SK-N-SH (cell line): ENCODE measurements around the gene ENPEP. TPM values are rescaled to one million over a fixed set of nuclear protein-coding genes. Genes with fewer than 3 reads are reported as not detected.

Source experiments
- CTCF ChIA-PET: fragments of 300-600, 350-600 bp; formaldehyde crosslinking; extraction: SDS; loops from one replicate; lab custom pipeline; 2021; lab: Yijun Ruan, JAX
- POLR2A ChIA-PET: fragments of 350-600 bp; sonication (Branson Sonifier 250); formaldehyde crosslinking; extraction: SDS; loops from one replicate; lab custom pipeline; 2020; ENCODE audit warnings: antibody characterized with exemption, inconsistent platforms; lab: Yijun Ruan, JAX
- DNase-seq: peaks from one replicate; pipeline ENCODE4 v3.0.0; 2012
- H2AFZ ChIP-seq: fragments of 200-600 bp; sonication (generic); 2 replicates; pipeline ENCODE4 v1.8.1; 2016; ENCODE audit warnings: antibody characterized with exemption, mild to moderate bottlenecking, low read depth
- H3F3A ChIP-seq: fragments of 200-600 bp; sonication (generic); replicated peaks from 2 replicates; pipeline ENCODE3; 2016; ENCODE audit warnings: antibody characterized with exemption, mild to moderate bottlenecking; ENCODE audit not compliant: insufficient read depth
- H3K27ac ChIP-seq, 2 experiments: fragments of 200-500 bp in 1 of 2; fragments of 200-600 bp in 1 of 2; sonication (Bioruptor generic) in 1 of 2; sonication (generic), shearing (Covaris generic) in 1 of 2; 2 replicates each; pipeline versions ENCODE4 v1.5.1 to v1.6.1; 2014 to 2016; ENCODE audit warnings: low read depth in 2 of 2, inconsistent platforms in 1 of 2, low read length in 1 of 2, mild to moderate bottlenecking in 1 of 2, mixed read lengths in 1 of 2
- H3K27me3 ChIP-seq: fragments of 200-600 bp; sonication (generic), shearing (Covaris generic); 2 replicates; pipeline ENCODE4 v1.6.1; 2016; ENCODE audit warnings: mixed run types; ENCODE audit not compliant: insufficient read depth
- H3K36me3 ChIP-seq, 2 experiments: fragments of 200-500 bp in 1 of 2; fragments of 200-600 bp in 1 of 2; sonication (Bioruptor generic) in 1 of 2; sonication (generic) in 1 of 2; replicated peaks in 1 of 2; 2 replicates each; pipeline versions ENCODE3 to v1.5.1; 2014 to 2016; ENCODE audit warnings: low read length in 1 of 2, mild to moderate bottlenecking in 1 of 2; ENCODE audit not compliant: insufficient read depth in 2 of 2, control insufficient read depth in 1 of 2
- H3K4me1 ChIP-seq, 2 experiments: fragments of 200-500 bp in 1 of 2; fragments of 200-600 bp in 1 of 2; sonication (Bioruptor generic) in 1 of 2; sonication (generic), shearing (Covaris generic) in 1 of 2; 2 replicates each; pipeline versions ENCODE4 v1.5.1 to v1.6.1; 2014 to 2016; ENCODE audit warnings: low read depth in 1 of 2, low read length in 1 of 2, mixed run types in 1 of 2; ENCODE audit not compliant: insufficient read depth in 2 of 2, control insufficient read depth in 1 of 2
- H3K4me2 ChIP-seq: fragments of 200-600 bp; sonication (generic), shearing (Covaris generic); 2 replicates; pipeline ENCODE4 v1.6.1; 2017; ENCODE audit warnings: mixed run types
- H3K4me3 ChIP-seq, 2 experiments: fragments of 200-500 bp in 1 of 2; fragments of 200-600 bp in 1 of 2; sonication (Bioruptor generic) in 1 of 2; sonication (generic), shearing (Covaris generic) in 1 of 2; 2 replicates each; pipeline versions ENCODE4 v1.5.1 to v1.8.1; 2014 to 2016; ENCODE audit warnings: low read depth in 2 of 2, inconsistent platforms in 1 of 2, low read length in 1 of 2, mild to moderate bottlenecking in 1 of 2, mixed read lengths in 1 of 2, moderate library complexity in 1 of 2
- H3K79me2 ChIP-seq: fragments of 200-600 bp; sonication (generic); 2 replicates; pipeline ENCODE4 v1.8.1; 2017; ENCODE audit warnings: mild to moderate bottlenecking; ENCODE audit not compliant: insufficient read depth
- H3K9ac ChIP-seq: fragments of 200-600 bp; sonication (generic); 2 replicates; pipeline ENCODE4 v1.6.1; 2017; ENCODE audit warnings: mixed run types
- H3K9me2 ChIP-seq: fragments of 200-600 bp; sonication (generic); 2 replicates; pipeline ENCODE4 v1.6.1; 2017; ENCODE audit warnings: mixed run types
- H3K9me3 ChIP-seq: fragments of 200-600 bp; sonication (generic); 2 replicates; pipeline ENCODE4 v1.6.1; 2017; ENCODE audit warnings: mixed run types, mild to moderate bottlenecking, moderate library complexity
- H4K20me1 ChIP-seq: fragments of 200-600 bp; sonication (generic); 2 replicates; pipeline ENCODE4 v1.6.1; 2017; ENCODE audit warnings: mild to moderate bottlenecking, mixed run types; ENCODE audit not compliant: insufficient read depth
- CHD2 ChIP-seq: fragments of 150-350 bp; IDR thresholded peaks from 2 replicates; pipeline ENCODE4 v1.6.1; 2018; ENCODE audit warnings: low read length; ENCODE audit not compliant: partially characterized antibody
- CTCF ChIP-seq: fragments of 200-600 bp; sonication (generic); IDR thresholded peaks from 2 replicates; pipeline ENCODE4 v1.6.1; 2017; ENCODE audit warnings: antibody characterized with exemption, mild to moderate bottlenecking, moderate library complexity
- ELF1 ChIP-seq: IDR thresholded peaks from 2 replicates; pipeline ENCODE4 v1.4.0; 2012
- FOXJ3 ChIP-seq: sonication (generic); formaldehyde crosslinking; IDR thresholded peaks from 2 replicates; pipeline ENCODE4 v1.5.1; 2020; ENCODE audit warnings: mild to moderate bottlenecking, missing genetic modification reagents
- FOXM1 ChIP-seq: IDR thresholded peaks from 2 replicates; pipeline ENCODE4 v1.4.0; 2012; ENCODE audit warnings: low read depth, mild to moderate bottlenecking
- GATA2 ChIP-seq: sonication (generic); formaldehyde crosslinking; IDR thresholded peaks from 2 replicates; pipeline ENCODE4 v1.5.0; 2020; ENCODE audit warnings: mild to moderate bottlenecking, missing genetic modification reagents
- IRF3 ChIP-seq: fragments of 150-350 bp; IDR thresholded peaks from 2 replicates; pipeline ENCODE4 v1.6.1; 2016; ENCODE audit warnings: mild to moderate bottlenecking, low read depth, low read length
- MEF2A ChIP-seq: IDR thresholded peaks from 2 replicates; pipeline ENCODE4 v1.4.0; 2012; ENCODE audit warnings: low read depth, borderline replicate concordance
- RCOR1 ChIP-seq: fragments of 150-350 bp; IDR thresholded peaks from 2 replicates; pipeline ENCODE4 v1.6.1; 2017; ENCODE audit warnings: antibody characterized with exemption, low read length
- REST ChIP-seq: IDR thresholded peaks from 2 replicates; pipeline ENCODE4 v1.6.1; 2012; ENCODE audit warnings: mild to moderate bottlenecking, low read depth, low read length, moderate library complexity
- RFX5 ChIP-seq: IDR thresholded peaks from 2 replicates; pipeline ENCODE4 v1.6.1; 2012; ENCODE audit warnings: mild to moderate bottlenecking, improper control_type of control experiment, low read length
- TCF12 ChIP-seq: IDR thresholded peaks from 2 replicates; pipeline ENCODE4 v1.4.0; 2012
- YY1 ChIP-seq: IDR thresholded peaks from 2 replicates; pipeline ENCODE4 v1.4.0; 2012; ENCODE audit warnings: low read depth, mild to moderate bottlenecking
- ZBTB33 ChIP-seq: IDR thresholded peaks from 2 replicates; pipeline ENCODE4 v1.4.0; 2012; ENCODE audit warnings: low read depth, borderline replicate concordance
- WGBS: methylation state at CpG from one replicate; pipeline ENCODE4 v1.1.6; 2017; ENCODE audit warnings: low lambda C conversion rate; 5-methylcytosine and 5-hydroxymethylcytosine counted together
- polyA plus RNA-seq, 3 experiments: library from polyadenylated mRNA; depleted of rRNA; stranded (reverse); fragments of >200 nt; gene quantifications; 2 replicates each; pipeline ENCODE4 v1.2.3, GENCODE V29; 2012

The ENPEP gene
- polyA plus RNA-seq, 1 of the 3 experiments (the other 2 are of a cell fraction) = 0.16 TPM

GRCh38 chr4:110510277-110510676, 34.3 kb downstream of the ENPEP start:
- no peak overlapping the region for H3K27ac ChIP-seq
- H3K79me2 ChIP-seq = no peaks in the 10 kb centered on the region
- no peaks in the 10 kb centered on the region for H3F3A ChIP-seq
- no peaks in the 10 kb centered on the region; a peak in 1 of 4 replicates for H3K4me1 ChIP-seq
- no peaks in the 10 kb centered on the region for H3K9me3 ChIP-seq
- TF ChIP-seq REST (no peak), TCF12 (no peak)
- WGBS = 39% methylated on average over 2 of the region's 2 CpGs
- no peaks in the 10 kb centered on the region for H3K9me2 ChIP-seq
- H2AFZ ChIP-seq = no peak overlapping the region
- CTCF ChIA-PET = interaction anchor here (0.5 to 18.9 kb wide), 32 partner anchors 9 to 1233 kb away, joined by 3 to 591 read pairs (median 3); partner anchors contain the start of gene ELOVL6
- H3K27me3 ChIP-seq = no peaks in the 10 kb centered on the region
- no peak overlapping the region for H3K9ac ChIP-seq
- no peaks in the 10 kb centered on the region for H3K36me3 ChIP-seq
- POLR2A ChIA-PET = no interaction called here
- no peak for DNase-seq
- H4K20me1 ChIP-seq = no peaks in the 10 kb centered on the region
- H3K4me3 ChIP-seq = no peak overlapping the region
- H3K4me2 ChIP-seq = no peak overlapping the region

GRCh38 chr4:110510955-110511544, 35.1 kb downstream of the ENPEP start:
- H3K4me1 ChIP-seq = no peaks in the 10 kb centered on the region; a peak in 1 of 4 replicates
- CTCF ChIA-PET = interaction anchor here (0.5 to 18.9 kb wide), 41 partner anchors 10 to 1708 kb away, joined by 3 to 591 read pairs (median 3); partner anchors contain the start of gene ELOVL6
- H3K4me3 ChIP-seq = no peak overlapping the region; a peak in 1 of 4 replicates
- H3K27me3 ChIP-seq = no peaks in the 10 kb centered on the region
- DNase-seq = peak; percentile 40
- H3K36me3 ChIP-seq = no peaks in the 10 kb centered on the region
- H3K9me2 ChIP-seq = no peaks in the 10 kb centered on the region
- H3K4me2 ChIP-seq = no peak overlapping the region
- no peaks in the 10 kb centered on the region for H3K79me2 ChIP-seq
- no peak overlapping the region for H2AFZ ChIP-seq
- H4K20me1 ChIP-seq = no peaks in the 10 kb centered on the region
- no peak overlapping the region for H3K9ac ChIP-seq
- no peaks in the 10 kb centered on the region for H3K9me3 ChIP-seq
- no peaks in the 10 kb centered on the region for H3F3A ChIP-seq
- POLR2A ChIA-PET = no interaction called here
- H3K27ac ChIP-seq = no peak overlapping the region
- 7% methylated on average over 4 of the region's 4 CpGs for WGBS
- no peak for TF ChIP-seq FOXM1
- TF ChIP-seq IRF3 = no peak
- TF ChIP-seq REST = no peak
- TF ChIP-seq RFX5 = no peak
- no peak for TF ChIP-seq GATA2 (CRISPR knock-in tag)
- TF ChIP-seq ZBTB33 = no peak
- no peak for TF ChIP-seq ELF1
- TF ChIP-seq FOXJ3 (CRISPR knock-in tag) = no peak
- no peak for TF ChIP-seq MEF2A
- TF ChIP-seq RCOR1 = no peak
- no peak for TF ChIP-seq CHD2
- TF ChIP-seq CTCF = peak; percentile 84
- no peak for TF ChIP-seq YY1
